KOPT-K1 (cell line): ENCODE data around the gene ELK3.
"Not testable (repeated sequence)": the region's sequence is repeated elsewhere in the genome, so short reads cannot be mapped to it uniquely, and the experiment has no call there.

ENCODE experiments used
- H3K27ac ChIP-seq: fragments of 200-600 bp; sonication (generic); 2 replicates; pipeline ENCODE4 v1.5.1; 2016; ENCODE audit warnings: antibody characterized with exemption, mild to moderate bottlenecking, low read depth, low read length; ENCODE audit not compliant: poor library complexity, severe bottlenecking
- H3K36me3 ChIP-seq: fragments of 200-600 bp; sonication (generic); 2 replicates; pipeline ENCODE4 v1.5.1; 2017; ENCODE audit warnings: antibody characterized with exemption, mild to moderate bottlenecking, low read length, moderate library complexity; ENCODE audit not compliant: insufficient read depth
- H3K9me3 ChIP-seq: fragments of 200-600 bp; sonication (generic); 2 replicates; pipeline ENCODE4 v1.5.1; 2017; ENCODE audit warnings: antibody characterized with exemption, low read length, mild to moderate bottlenecking; ENCODE audit not compliant: insufficient read depth, poor library complexity, severe bottlenecking

Gene ELK3

DNA sequence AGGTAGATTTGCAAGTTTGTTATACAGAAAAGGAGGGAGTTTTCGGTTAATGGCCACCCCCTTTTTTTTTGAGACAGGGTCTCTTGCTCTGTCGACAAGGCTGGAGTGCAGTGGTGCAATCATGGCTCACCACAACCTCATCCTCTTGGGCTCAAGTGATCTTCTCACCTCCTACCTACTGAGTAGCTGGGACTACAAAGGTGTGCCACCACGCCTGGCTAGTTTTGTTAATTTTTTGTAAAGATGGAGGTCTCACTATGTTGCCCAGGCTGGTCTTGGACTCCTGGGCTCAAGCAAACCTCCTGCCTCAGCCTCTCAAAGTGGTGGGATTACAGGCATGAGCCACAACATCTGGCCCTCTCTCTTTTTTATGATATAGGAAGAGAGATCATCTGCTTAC, 111.5 kb downstream of the ELK3 start:
- Histone ChIP-seq H3K27ac (no peak overlapping the region), H3K36me3 (peaks cover 15% of the 10 kb centered on the region), H3K9me3 (no peaks in the 10 kb centered on the region)

DNA sequence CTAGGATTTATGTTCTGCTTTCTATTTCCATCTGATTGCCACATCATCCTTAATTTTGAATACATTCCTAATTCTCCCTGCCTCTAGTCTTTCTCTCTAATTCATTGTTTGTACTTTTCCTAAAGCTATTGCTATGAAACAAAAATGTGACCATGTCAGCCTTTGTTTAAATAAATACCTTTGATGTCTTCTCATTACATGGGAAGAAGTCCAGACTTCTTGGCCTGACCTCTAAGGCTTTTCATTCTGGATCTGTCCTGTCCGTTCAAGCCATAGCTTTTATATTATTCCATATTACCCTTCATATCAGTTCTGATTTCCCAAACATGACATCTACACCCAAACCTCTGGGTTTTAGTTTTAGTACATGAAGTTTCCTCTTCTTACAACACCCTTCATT, 114.7 kb downstream of the ELK3 start:
- no peak overlapping the region for H3K27ac ChIP-seq
- peaks cover 37% of the 10 kb centered on the region for H3K36me3 ChIP-seq
- no peaks in the 10 kb centered on the region for H3K9me3 ChIP-seq

- Histone ChIP-seq H3K27ac (no peak overlapping the region), H3K36me3 (peaks cover 37% of the 10 kb centered on the region), H3K9me3 (no peaks in the 10 kb centered on the region)
These were observed 115.9 kb downstream of the ELK3 start for GRCh38 chr12:96310067-96310466.

DNA sequence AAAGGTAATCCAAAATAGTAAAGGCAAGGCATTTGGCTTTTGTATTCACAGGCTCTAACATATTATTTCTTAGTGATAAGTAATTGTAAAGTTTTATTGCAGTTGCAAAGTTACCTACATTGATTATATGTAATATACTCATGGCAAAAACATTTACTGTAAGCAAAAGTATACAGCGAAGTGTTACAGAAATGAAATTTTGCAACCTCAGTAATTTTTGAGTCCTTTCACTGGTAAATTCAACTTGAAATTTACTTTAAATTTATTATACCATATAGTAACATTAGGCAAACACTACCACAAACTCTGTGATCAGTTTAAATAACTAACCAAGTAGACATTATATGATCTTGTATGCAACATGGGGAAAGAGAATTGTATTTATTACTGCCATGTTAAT, 117.0 kb downstream of the ELK3 start:
- Histone ChIP-seq H3K27ac (no peak overlapping the region), H3K36me3 (peaks cover 37% of the 10 kb centered on the region), H3K9me3 (no peaks in the 10 kb centered on the region)

GRCh38 chr12:96313606-96314005, 119.4 kb downstream of the ELK3 start:
- no peaks in the 10 kb centered on the region for H3K9me3 ChIP-seq
- H3K27ac ChIP-seq: no peak overlapping the region
- H3K36me3 ChIP-seq: peaks cover 27% of the 10 kb centered on the region

DNA sequence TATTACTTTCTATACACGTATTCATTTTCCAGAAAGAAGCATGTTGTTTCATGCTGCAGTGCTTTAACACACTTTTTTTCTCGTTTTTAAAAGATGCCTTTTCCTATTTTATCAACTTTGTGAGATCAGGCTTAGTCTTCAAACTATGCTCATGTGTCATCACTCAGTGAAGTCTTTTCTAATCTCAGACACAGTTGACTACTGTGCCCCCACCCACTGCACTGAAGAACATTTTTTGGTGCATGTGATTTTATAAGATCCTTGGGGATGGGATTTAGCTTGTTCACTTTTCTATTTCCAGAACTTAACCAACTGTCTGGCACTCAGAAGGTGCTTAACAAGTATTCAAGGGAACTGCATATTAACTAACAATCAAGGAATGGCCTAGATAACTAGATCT, 120.5 kb downstream of the ELK3 start:
- Histone ChIP-seq H3K36me3 (peaks cover 27% of the 10 kb centered on the region), H3K27ac (no peak overlapping the region), H3K9me3 (no peaks in the 10 kb centered on the region)

GRCh38 chr12:96315741-96316481, 121.7 kb downstream of the ELK3 start:
- Histone ChIP-seq H3K36me3 (peaks cover 19% of the 10 kb centered on the region; the same call in 1 of the 2 replicates), H3K27ac (peak overlapping the region; percentile 55)
- not testable (repeated sequence) for H3K9me3 ChIP-seq

DNA sequence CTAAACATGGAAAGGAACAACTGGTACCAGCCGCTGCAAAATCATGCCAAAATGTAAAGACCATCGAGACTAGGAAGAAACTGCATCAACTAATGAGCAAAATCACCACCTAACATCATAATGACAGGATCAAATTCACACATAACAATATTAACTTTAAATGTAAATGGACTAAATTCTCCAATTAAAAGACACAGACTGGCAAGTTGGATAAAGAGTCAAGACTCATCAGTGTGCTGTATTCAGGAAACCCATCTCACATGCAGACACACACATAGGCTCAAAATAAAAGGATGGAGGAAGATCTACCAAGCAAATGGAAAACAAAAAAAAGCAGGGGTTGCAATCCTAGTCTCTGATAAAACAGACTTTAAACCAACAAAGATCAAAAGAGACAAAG, 123.6 kb downstream of the ELK3 start:
- peaks cover 11% of the 10 kb centered on the region for H3K9me3 ChIP-seq
- not testable (repeated sequence) for H3K27ac ChIP-seq
- peaks cover 14% of the 10 kb centered on the region for H3K36me3 ChIP-seq
